HEK293T (cell line): Measurements from ENCODE around the gene LINC01488.

Experiments
- CTCF ChIA-PET: fragments of 350-600 bp; formaldehyde crosslinking; extraction: SDS; loops from one replicate; lab custom pipeline; 2021; ENCODE audit warnings: antibody characterized with exemption, inconsistent platforms; lab: Yijun Ruan, JAX
- POLR2A ChIA-PET: fragments of 350-600 bp; formaldehyde crosslinking; extraction: SDS; loops from one replicate; lab custom pipeline; 2020; ENCODE audit warnings: antibody characterized with exemption, inconsistent platforms; lab: Yijun Ruan, JAX
- DNase-seq: peaks from one replicate; pipeline ENCODE4 v3.0.0; 2012; ENCODE audit warnings: mixed read lengths; ENCODE audit errors: extremely low spot score
- ARNT ChIP-seq: fragments of 450-650 bp; IDR thresholded peaks from 2 replicates; pipeline ENCODE4 v1.6.1; 2017; ENCODE audit warnings: mild to moderate bottlenecking
- BHLHE40 ChIP-seq: fragments of 450-650 bp; IDR thresholded peaks from 2 replicates; pipeline ENCODE4 v1.6.1; 2016; ENCODE audit warnings: mild to moderate bottlenecking, moderate library complexity, borderline replicate concordance
- CTBP1 ChIP-seq: fragments of 450-650 bp; IDR thresholded peaks from 2 replicates; pipeline ENCODE4 v1.6.1; 2016; ENCODE audit warnings: borderline replicate concordance
- ELF4 ChIP-seq: fragments of 450-650 bp; IDR thresholded peaks from 2 replicates; pipeline ENCODE4 v1.6.1; 2017; ENCODE audit warnings: antibody characterized with exemption
- FOXA1 ChIP-seq: fragments of 450-650 bp; IDR thresholded peaks from 2 replicates; pipeline ENCODE4 v1.6.1; 2016; ENCODE audit warnings: mild to moderate bottlenecking
- FOXK2 ChIP-seq: fragments of 450-650 bp; IDR thresholded peaks from 2 replicates; pipeline ENCODE4 v1.6.1; 2016; ENCODE audit warnings: mild to moderate bottlenecking
- FOXM1 ChIP-seq: fragments of 450-650 bp; IDR thresholded peaks from 2 replicates; pipeline ENCODE4 v1.6.1; 2017; ENCODE audit warnings: mild to moderate bottlenecking, borderline replicate concordance
- HDGF ChIP-seq: fragments of 450-650 bp; IDR thresholded peaks from 2 replicates; pipeline ENCODE4 v1.6.1; 2017; ENCODE audit warnings: antibody characterized with exemption, borderline replicate concordance
- L3MBTL2 ChIP-seq: fragments of 450-650 bp; conservative IDR thresholded peaks from 2 replicates; pipeline ENCODE4 v1.6.1; 2016; ENCODE audit warnings: mild to moderate bottlenecking
- LEF1 ChIP-seq: fragments of 450-650 bp; IDR thresholded peaks from 2 replicates; pipeline ENCODE4 v1.6.1; 2017; ENCODE audit warnings: mild to moderate bottlenecking, borderline replicate concordance
- NFRKB ChIP-seq: fragments of 450-650 bp; IDR thresholded peaks from 2 replicates; pipeline ENCODE4 v1.6.1; 2016; ENCODE audit warnings: mild to moderate bottlenecking, moderate library complexity
- SP1 ChIP-seq: fragments of 450-650 bp; IDR thresholded peaks from 2 replicates; pipeline ENCODE4 v1.6.1; 2017
- SUZ12 ChIP-seq: fragments of 450-650 bp; IDR thresholded peaks from 2 replicates; pipeline ENCODE4 v1.6.1; 2016; ENCODE audit warnings: mild to moderate bottlenecking
- TARDBP ChIP-seq: fragments of 450-650 bp; IDR thresholded peaks from 2 replicates; pipeline ENCODE4 v1.6.1; 2016
- ZNF384 ChIP-seq: fragments of 450-650 bp; IDR thresholded peaks from 2 replicates; pipeline ENCODE4 v1.6.1; 2016
- TF ChIP-seq, protein P1 (sequence below): fragments of 450-650 bp; IDR thresholded peaks from 2 replicates; pipeline ENCODE4 v1.6.1; 2016

Gene LINC01488

DNA sequence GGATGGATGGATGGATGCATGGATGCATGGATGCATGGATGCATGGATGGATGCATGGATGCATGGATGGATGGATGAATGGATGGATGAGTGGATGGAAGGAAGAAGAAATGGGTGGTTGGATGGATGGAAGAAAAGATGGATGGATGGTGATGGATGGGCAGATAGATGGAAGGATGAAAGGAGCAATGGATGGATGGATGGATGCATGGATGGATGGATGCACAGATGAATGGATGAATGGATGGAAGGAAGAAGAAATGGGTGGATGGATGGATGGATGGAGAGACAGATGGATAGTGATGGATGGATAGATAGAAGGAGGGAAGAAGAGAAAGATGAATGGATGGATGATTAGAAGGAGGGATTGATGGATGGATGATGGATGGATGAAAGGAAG is 30.2 kb upstream of the LINC01488 start:
- POLR2A ChIA-PET: no interaction called here
- no peak for TF ChIP-seq CTBP1
- TF ChIP-seq NFRKB: no peak
- TF ChIP-seq FOXA1: no peak
- no peak for TF ChIP-seq ZNF384
- TF ChIP-seq HDGF: no peak
- TF ChIP-seq FOXM1: no peak
- TF ChIP-seq ELF4: no peak
- CTCF ChIA-PET: no interaction called here

GRCh38 chr11:69452206-69452987 is 29.1 kb upstream of the LINC01488 start:
- TF ChIP-seq, protein P1, sequence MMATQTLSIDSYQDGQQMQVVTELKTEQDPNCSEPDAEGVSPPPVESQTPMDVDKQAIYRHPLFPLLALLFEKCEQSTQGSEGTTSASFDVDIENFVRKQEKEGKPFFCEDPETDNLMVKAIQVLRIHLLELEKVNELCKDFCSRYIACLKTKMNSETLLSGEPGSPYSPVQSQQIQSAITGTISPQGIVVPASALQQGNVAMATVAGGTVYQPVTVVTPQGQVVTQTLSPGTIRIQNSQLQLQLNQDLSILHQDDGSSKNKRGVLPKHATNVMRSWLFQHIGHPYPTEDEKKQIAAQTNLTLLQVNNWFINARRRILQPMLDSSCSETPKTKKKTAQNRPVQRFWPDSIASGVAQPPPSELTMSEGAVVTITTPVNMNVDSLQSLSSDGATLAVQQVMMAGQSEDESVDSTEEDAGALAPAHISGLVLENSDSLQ: no peak
- TF ChIP-seq NFRKB (no peak), SP1 (no peak), ARNT (no peak), BHLHE40 (no peak), ZNF384 (no peak), L3MBTL2 (no peak), CTBP1 (no peak), SUZ12 (no peak), ELF4 (no peak), TARDBP (no peak), FOXM1 (no peak), HDGF (no peak), FOXK2 (no peak)
- DNase-seq: no peak
- CTCF ChIA-PET: no interaction called here
- POLR2A ChIA-PET: no interaction called here

More for the DNA sequence above, 30.2 kb upstream of the LINC01488 start:
- DNase-seq: no peak

- TF ChIP-seq ARNT (no peak), NFRKB (no peak), FOXK2 (no peak), LEF1 (no peak), FOXA1 (no peak), L3MBTL2 (no peak), HDGF (no peak)
- TF ChIP-seq, protein P1: no peak
- ChIA-PET POLR2A (no interaction called here), CTCF (interaction anchor here (0.6 kb wide), 1 partner anchor 13 kb away, joined by 9 read pairs; no protein-coding TSS in a partner anchor)
- no peak for DNase-seq
Measured at GRCh38 chr11:69453151-69453550, 28.3 kb upstream of the LINC01488 start.

DNA sequence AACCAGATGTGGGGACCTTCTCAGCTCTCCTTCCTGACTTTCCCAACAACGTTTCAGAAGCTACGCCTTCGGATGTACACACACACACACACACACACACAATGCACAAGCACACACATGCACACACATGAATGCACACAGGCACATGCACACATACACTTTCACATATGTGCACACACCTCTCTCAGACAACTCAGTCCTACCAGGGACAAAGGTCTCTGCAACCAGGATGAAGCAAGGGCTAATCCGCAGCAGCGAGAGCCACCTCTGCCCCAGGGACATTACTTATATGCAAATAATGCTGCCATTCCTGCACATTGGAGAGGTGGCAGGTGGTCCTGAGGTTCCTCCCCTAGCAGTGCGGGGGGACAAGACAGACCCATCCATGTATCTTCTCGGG is 27.4 kb upstream of the LINC01488 start:
- CTCF ChIA-PET: interaction anchor here (0.6 kb wide), 1 partner anchor 12 kb away, joined by 9 read pairs; no protein-coding TSS in a partner anchor
- no peak for DNase-seq
- no peak for TF ChIP-seq TARDBP
- no peak for TF ChIP-seq L3MBTL2
- no peak for TF ChIP-seq FOXM1
- no peak for TF ChIP-seq SP1
- no peak for TF ChIP-seq CTBP1
- TF ChIP-seq ELF4: no peak
- no peak for TF ChIP-seq BHLHE40
- TF ChIP-seq FOXK2: no peak
- POLR2A ChIA-PET: no interaction called here

DNA sequence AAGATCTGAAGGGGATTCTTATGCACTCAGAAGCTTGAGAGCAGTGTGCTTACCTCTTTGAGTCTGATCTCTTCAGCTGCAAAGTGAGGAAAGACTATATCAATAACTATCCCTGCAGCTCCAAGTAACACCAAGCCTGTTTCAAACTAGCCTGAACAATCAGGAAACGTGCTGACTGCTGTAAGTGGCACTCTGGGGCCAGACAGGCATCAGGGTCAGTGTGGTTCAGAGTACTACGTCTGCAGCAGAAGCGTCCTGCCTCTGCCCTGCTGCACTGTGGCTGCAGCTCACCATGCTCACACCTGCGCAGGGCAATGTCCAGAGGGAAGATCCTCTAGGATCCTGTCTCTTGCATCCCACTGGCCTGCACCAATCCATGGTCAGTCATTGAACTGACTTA is 25.5 kb upstream of the LINC01488 start:
- TF ChIP-seq CTBP1: no peak
- TF ChIP-seq LEF1: no peak
- ChIA-PET POLR2A (no interaction called here), CTCF (no interaction called here)
- no peak for DNase-seq

GRCh38 chr11:69456712-69457111 is 24.8 kb upstream of the LINC01488 start:
- DNase-seq: no peak
- TF ChIP-seq ARNT: no peak
- TF ChIP-seq CTBP1: no peak
- TF ChIP-seq LEF1: no peak
- no peak for TF ChIP-seq FOXA1
- TF ChIP-seq L3MBTL2: no peak
- TF ChIP-seq HDGF: no peak
- CTCF ChIA-PET: no interaction called here
- POLR2A ChIA-PET: no interaction called here

DNA sequence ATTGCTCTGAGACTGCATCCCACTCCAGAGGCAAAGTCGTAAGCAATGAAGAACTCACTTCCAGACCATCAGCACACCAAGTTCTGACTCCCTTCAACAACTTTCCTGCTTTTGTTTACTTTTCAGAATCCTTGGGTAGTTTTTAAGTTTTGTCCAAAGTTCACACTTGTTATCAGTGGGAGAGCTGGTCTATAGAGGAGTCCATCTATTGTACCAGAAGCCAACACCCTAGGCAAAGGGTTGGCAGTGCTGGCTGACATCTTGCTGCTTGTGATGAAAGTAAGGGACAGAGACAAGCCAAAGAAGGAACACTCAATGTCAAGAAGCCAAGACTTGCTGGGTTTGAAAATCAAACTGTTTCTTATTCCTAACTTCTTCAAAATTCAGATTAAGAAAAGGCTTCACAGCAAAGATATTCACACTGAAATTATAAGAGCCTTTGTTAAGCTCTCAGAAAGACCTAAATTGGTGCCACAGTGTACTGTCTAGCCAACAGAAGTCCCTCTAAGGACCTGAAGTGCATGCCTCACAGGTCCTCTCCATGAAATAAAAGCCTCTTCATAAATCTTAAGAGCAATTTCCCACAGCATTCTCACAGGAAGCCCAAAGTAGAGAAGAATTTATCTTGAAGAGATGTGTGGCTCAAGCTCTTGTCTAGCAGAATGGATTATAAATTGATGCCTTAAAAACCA is 21.5 kb upstream of the LINC01488 start:
- CTCF ChIA-PET: no interaction called here
- POLR2A ChIA-PET: no interaction called here
- no peak for DNase-seq
- no peak for TF ChIP-seq NFRKB
